Suppressor macrophage (primary cell): ENCODE measurements around the gene DTNBP1.
"Not testable (repeated sequence)": the region's sequence is repeated elsewhere in the genome, so short reads cannot be mapped to it uniquely, and the experiment has no call there.

Experiments
- DNase-seq, 4 experiments: peaks; one replicate each; pipeline ENCODE4 v3.0.0-alpha.2; 2020 to 2022

The DTNBP1 gene

DNA sequence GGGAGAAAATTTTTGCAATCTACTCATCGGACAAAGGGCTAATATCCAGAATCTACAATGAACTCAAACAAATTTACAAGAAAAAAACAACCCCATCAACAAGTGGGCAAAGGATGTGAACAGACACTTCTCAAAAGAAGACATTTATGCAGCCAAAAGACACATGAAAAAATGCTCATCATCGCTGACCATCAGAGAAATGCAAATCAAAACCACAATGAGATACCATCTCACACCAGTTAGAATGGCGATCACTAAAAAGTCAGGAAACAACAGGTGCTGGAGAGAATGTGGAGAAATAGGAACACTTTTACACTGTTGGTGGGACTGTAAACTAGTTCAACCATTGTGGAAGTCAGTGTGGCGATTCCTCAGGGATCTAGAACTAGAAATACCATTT lies 4.1 kb upstream of the DTNBP1 start:
- not testable (repeated sequence) for DNase-seq

DNA sequence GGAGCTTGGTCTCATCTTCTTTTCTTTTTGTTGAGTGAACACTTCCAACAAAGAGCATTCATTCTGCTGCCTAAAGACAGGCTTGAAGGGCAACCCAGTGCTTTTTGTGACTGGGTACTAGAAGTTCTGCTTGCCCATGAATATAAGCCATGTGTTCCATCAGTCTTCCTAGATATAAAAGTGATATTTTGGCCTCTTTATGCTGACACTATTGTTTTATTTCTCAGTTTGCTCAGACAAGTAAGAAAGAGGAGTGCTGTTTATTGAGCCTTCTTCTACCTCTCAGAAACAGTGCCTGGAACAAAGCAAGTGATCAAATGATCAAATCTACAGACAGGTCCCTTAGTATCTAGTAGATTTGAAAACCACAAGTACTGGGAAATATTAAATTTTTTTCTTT lies 2.4 kb upstream of the DTNBP1 start:
- no peak for DNase-seq

DNA sequence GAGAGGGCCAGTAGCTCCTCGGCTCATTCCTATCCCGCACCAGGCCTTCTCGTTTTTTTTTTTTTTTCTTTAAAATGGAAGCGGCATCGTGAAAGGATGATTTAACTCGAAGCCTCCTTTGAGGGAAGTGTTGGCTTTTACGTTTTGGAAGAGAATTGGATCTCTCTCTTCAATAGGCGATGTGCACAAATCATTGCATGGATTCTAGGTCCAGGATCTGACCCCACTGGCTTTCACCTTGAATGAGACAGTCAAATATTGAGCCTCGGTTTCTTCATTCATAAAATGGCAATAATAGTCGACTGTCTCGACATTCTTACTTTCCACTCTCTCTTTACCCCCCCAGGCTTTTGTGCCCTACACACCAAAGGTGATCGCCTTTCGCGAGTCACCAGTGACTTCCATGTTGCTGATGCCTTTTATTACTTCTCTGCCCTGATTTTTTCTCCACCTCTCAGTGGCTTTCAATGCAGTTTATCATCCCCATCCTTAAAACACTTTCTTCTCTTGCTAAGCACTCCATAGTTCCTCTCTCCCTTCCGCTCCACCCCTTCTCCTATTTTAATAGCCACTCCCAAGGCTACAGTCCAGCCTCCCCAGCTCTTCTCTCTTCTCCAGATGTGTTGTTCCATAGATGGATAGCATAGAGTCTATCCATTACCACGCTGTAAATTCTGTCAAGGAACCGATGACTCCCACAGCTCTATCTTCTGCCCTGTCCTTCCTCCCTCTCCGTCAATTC lies 473 bp upstream of the DTNBP1 start:
- peak in 3 of 4 experiments; percentile 42 to 61 (median 56) for DNase-seq

DNA sequence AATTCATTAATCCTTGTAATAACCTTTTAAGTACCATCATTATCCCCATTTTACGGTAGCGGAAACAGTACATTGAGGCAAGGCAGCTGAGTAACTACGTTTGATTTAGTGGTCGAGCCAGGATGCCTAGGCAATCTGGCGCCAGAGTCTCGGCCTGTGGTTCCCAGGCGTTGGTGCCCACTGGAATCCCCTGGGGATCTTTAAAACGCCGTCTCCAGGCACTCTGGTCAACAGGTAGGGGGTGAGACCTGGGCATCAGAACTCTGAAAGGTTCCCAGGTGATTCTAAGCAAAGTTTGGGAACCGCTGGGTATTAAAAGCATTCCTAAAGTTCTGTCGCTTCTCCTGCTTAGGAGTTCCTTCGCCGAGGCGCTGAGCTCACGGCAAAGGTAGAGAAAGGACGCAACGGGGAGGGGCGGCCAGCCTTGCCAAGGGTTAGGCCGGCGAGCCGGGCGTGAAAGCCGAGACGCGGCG lies 939 bp downstream of the DTNBP1 start:
- no peak for DNase-seq

DNA sequence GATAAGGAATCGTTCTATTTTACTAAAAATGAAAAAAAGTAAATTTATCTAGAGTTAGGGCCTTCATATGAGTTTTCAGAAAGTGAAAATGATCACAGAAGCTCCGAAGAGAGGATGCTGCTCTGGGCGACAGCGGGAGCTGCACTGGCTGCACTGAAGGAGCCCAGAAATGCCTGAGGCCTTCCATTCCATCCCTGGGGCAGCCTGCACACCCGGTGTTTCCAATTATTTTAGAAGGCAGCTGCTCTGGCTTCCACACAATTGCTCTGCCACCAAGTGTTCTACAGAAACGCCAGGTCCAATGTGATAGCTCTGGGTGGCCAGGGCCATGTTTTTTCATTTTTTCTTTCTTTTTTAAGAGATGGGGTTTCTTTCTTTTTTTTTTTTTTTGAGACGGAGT lies 3.6 kb downstream of the DTNBP1 start:
- no peak for DNase-seq

DNA sequence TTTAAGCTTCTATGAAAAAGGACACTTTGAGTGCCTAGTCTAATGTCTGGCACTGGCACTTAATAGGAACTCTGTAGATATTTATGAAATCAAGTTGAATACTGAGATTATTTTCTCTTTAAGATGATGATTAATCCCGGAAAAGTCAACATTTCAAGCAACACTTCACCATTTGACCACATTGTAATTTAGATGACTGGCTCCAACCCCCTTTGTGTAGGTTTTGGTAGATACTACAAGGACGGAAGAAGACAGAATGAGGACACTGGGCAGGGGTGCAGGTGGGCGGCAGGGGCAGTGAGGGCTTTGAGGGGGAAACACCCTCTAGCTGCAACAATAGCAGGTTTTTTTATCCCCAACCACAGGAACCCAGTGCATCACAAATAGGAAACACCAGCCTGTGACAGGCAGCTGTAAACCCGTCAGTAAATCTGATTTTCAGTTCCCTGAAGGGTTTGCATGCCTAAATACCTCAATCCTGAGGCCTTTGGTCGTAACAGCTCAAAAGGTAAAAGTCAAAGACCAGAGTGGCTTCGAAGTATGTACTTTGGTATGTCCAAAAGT lies 4.6 kb downstream of the DTNBP1 start:
- no peak for DNase-seq

DNA sequence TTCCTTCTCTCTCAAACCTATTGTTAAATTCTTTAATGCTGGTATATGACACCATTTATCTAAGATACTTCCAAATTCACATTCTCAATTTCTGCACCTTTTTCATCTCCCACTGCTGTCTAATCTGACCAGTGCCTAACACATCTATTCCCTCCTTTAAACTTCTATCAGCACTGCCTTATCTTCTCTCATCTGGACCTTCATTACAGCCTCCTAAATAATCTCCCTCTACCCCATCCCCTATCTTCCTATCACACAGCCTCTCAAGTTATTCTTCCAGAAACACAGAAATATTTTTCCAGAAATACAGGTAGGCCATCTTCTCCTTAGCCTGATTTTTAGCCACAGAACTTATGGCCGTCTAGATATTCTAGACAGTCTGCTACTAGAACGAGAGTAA lies 5.5 kb downstream of the DTNBP1 start:
- DNase-seq, result no peak

DNA sequence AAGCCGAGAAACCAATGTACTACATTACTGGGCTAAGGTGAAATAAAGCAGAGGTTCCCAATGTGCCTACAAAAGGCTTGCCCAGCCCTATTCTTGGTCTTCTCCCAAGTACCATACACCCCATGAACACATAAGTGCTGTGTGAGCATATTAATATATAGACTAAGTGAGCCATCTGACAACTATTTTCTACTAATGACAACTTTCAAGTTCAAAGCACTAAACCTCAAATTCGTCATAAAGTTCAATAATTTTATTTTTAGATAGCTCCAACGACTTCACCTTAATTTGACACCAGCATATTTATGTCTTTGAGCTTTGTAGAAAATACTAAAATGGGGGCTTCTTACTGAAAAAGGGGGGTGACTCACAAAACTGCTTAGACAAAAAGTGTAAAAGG lies 6.7 kb downstream of the DTNBP1 start:
- DNase-seq, result no peak

DNA sequence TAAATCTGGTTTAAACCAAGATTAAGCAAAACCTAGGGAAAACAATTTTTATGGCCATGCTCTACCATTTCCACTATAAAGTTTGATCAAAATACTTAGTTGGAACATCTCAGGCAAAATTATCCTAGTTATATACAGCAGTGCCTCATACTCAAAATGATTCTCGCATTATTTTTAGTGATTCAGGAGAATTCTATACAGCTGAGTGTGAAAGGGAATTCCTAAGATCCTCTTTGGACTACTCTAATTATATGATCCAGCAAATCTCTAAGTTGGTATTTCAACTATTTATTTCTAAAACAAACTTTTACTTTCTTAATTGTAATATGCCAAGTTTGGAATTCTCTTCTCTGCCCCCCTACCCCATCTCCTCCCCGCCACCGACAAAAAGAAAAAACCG lies 8.6 kb downstream of the DTNBP1 start:
- no peak for DNase-seq

DNA sequence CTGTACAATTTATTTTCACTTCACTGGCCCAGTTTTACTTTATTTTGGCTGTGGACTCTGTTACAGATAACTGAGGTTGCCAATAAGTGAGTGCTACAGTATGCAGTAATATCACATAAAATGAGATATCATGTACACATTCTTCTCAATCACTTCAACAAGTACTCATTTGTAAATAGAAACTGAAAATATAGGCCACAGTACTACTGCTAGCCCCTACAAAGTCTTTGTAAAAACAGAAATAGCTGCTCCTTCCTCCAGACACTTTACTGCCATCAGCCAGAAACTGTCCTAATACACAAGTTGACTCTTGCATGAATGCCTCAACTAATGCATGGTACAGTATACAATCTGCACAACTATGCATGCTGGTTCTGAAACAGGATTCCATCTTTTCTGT lies 9.2 kb downstream of the DTNBP1 start:
- DNase-seq, result no peak

DNA sequence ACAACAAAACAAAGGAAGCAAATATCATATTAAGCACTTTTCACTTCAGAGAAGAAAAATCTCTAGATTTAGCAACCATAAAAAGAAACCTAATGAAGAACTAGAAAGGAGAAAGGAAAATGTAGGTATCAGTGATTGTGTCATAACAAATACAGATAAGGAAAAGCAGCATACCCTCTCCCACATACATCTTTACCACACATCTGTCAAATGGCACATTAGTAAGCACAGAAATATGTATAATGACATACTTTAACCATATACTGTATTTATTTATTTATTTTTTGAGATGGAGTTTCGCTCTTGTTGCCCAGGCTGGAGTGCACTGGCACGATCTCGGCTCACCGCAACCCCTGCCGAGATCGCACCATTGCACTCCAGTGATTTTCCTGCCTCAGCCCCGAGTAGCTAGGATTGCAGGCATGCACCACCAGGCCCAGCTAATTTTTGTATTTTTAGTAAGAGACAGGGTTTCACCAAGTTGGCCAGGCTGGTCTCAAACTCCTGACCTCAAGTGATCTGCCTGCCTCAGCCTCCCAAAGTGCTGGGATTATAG lies 12.7 kb downstream of the DTNBP1 start:
- not testable (repeated sequence) for DNase-seq

DNA sequence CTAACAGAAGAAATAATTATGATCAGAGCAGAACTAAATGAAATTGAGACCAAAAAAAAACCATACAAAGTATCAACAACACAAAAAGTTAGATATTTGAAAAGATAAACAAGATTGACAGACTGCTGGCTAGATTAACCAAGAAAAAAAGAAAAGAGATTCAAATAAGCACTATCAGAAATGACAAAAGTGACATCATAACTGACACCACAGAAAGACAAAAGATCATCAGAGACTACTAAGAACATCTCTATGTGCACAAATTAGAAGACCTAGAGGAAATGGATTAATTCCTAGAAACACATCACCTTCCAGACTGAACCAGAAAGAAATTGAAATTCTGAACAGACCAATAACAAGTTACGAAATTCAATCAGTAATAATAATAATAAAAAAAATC lies 17.9 kb downstream of the DTNBP1 start:
- DNase-seq, result no peak

DNA sequence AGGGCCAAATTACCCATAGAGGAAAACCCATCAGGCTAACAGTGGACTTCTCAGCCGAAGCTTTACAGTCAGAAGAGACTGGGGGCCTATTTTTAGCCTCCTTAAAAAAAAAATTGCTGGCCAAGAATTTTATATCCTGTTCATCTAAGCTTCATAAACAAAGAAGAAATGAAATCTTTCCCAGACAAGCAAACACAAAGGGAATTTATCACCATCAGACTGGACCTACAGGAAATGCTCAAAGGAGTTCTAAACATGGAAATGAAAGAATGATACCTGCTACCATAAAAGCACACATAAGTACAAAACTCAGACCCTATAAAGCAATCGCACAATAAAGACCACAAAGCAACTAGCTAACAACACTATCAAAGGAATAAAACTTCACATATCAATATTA lies 19.3 kb downstream of the DTNBP1 start:
- no peak for DNase-seq

DNA sequence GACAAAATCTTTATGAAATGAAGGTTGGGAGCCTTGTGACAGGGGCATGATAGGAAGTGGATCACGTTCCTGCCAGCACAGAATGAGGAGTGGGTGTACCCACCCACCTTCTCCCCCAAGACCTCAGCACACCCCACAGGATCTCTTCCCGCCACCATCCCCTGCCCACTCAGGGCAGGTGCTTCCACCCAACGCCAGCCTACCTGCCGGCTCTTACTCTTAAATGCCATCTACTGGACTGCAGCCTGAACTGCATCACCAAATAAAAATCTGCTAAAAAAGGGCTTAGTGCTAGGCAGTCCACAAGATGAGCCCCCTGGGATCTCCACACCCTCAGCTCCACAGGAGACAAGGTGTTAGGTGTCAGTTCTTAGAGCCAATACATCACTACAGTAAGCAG lies 20.6 kb downstream of the DTNBP1 start:
- DNase-seq, result no peak

DNA sequence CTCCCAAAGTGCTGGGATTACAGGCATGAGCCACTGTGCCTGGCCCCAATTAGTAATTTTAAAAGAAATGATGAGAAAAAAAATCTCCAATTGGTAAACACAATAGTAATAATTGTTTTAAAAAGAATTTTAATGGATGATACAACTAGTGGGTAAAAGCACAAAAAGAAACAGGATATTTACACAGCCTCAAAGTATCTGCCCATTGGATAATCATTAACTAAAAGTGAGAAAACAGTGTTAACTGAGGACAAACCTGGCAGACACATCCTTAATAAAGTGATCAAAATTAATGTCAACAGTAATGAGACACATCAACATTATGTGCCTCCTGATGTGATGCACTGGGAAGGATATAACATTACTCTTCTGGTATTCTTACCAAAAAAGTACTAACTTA lies 24.5 kb downstream of the DTNBP1 start:
- no peak for DNase-seq

DNA sequence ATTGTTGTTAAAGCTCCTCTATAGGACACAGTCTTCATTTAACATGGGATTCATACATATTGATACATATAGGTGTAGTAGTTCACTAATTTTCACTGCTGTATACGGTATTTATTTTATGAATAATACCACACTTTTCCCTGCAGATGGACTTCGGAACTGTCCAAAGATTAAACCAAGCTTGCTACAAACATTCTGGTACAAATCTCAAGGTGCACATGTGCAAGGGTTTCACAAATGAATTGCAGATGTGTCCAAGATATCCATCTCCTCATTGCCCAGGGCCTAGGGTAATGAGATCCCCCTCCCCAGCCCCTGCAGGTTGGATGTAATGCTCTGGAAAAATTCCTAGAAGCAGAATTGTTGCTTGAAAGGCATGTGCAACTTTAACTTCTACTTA lies 31.4 kb downstream of the DTNBP1 start:
- DNase-seq, result no peak

DNA sequence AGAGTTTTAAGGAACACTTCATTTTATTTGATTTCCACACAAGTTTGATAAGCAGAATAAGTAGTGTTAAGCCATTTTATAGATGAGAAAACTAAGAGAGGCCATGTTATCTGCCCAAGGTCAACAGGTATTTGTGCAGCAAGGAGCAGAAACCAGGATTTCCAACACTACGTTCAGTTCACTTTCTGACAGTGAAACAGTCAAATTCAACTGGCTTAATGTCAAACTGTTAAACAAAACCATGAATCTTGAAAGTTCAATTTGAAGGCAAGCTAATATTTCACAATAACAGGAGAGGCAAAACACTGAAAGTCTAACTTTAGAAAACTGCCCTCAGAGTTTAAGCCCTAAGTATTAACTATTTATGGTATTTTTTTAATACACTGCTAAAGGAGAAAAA lies 32.6 kb downstream of the DTNBP1 start:
- no peak for DNase-seq

DNA sequence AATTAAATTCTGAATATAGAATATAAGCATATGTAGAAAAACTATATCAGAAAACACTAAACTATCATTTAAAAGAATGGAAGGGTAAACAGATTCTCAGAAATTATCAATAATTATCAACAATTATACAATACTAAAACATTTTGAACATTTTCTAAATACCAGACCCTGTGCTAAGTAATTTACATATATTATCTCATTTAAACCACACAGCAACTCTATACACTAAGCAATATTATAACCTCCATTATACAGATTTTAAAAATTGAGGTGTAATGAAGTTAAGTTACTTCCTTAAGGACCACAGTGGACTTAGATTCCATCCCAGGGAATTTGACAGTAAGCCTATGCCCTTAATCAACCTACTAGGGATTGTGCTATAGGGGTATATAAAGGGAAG lies 33.3 kb downstream of the DTNBP1 start:
- no peak for DNase-seq

DNA sequence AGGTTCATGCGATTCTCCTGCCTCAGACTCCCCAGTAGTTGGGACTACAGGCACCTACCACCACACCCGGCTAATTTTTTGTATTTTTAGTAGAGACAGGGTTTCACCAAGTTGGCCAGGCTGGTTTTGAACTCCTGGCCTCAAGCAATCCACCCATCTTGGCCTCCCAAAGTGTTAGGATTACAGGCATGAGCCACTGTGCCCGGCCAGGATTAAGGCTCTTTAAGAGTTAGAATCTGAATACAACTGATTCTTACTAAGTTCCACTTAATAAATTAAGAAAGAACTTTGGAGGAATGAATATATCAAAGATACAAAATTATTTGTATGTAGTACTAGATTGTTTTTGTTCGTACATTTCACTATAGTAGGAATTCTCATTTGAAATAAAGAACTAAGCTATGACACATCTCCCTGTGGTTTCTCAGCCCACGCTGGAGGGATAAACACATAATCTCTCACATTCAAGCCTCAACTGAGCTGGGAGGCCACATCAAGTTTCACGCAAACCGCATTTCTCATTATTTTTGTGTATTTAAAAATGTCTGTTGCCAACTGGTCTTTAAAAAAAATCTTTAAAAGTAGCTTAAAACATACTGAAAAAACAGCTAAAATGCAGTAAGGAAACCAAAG lies 34.2 kb downstream of the DTNBP1 start:
- DNase-seq, result peak; percentile 62 to 83 (median 78)

DNA sequence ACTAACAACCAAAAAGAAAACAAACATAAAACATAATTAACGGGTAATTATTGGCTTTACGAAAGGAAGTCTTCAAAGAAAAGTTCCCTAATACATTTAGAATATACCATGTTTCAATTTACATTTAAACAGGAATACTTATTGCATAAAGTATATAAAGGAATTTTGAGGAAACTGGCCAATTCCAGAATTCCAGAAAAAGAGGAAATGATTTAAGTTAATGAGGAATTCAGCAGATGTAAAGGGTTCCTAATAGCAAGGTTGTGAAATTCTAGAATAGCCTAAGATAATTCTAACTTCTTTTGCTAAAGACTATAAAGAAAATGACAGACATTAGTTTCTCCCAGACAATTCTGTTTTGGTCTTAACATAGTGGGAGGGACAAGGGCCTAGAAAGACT lies 35.0 kb downstream of the DTNBP1 start:
- peak in 2 of 4 experiments; percentile 19 to 33 for DNase-seq

DNA sequence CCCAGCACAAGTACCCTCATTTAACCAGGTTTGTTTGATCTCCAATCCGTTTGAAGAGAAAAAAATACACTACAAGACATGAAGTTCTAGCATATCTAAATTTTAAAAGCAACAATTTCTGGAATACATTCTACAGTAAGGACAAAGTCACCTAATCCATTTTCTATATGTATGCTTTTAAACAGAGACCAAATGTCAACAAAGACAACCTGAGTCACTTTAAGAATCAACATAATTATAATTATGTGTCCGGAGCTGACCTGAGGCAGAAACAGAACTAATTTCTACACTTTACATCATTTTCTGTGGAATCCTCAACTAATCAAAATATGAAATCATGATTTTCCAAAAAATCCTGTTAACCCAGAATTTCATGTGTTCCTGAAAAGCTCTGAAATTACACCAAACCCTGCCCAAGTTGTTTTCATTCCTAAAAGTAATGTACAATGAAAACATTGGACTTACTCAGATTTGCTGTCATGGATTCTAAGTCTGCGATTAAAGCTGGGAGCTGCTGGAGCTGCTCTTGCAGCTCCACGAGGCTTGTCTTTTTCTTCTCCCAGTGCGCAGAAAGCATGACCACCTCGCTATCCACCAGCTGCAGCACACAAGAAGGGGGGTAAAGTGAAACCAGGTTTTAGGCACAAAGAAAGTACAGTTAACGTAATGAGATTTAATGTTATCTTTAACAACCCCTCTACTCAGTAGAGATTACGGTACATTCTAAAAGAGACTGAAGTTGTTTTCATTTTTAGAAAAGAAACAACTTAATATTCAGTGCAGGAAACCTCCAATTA lies 35.8 kb downstream of the DTNBP1 start:
- no peak for DNase-seq

DNA sequence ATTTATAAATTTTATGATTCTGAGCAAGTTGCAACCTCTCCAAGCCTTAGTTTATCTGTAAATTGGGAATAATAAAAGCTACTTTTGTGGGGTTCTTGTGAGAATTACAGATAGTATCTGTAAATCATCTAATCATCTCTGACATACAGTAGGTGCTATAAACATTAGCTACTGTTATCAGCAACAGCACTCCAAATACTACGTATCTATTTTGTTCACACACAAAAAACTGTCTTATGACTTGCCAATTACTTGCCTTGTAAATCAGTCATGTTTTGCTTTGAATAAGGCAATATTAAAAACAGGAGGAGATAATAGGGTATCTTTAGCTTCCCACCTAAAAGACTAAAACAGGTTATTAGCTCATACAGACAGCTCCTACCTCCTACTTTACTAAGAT lies 36.7 kb downstream of the DTNBP1 start:
- no peak for DNase-seq
